Activated CD8-positive, alpha-beta memory T cell treated with anti-CD3 and anti-CD28 coated beads, Interleukin-2, amount 50 U/mL, for 24 hours (primary cell): ENCODE measurements around the gene MBLAC2.

Experiments
- DNase-seq: peaks from one replicate; pipeline ENCODE4 v3.0.0-alpha.2; 2020; ENCODE audit errors: extremely low read depth

MBLAC2 gene

GRCh38 chr5:90461288-90461687, 13.3 kb downstream of the MBLAC2 start:
- no peak for DNase-seq

GRCh38 chr5:90446961-90447360, 27.6 kb downstream of the MBLAC2 start:
- no peak for DNase-seq

GRCh38 chr5:90440644-90441043, 33.9 kb downstream of the MBLAC2 start:
- DNase-seq = no peak

GRCh38 chr5:90438100-90438499, 36.5 kb downstream of the MBLAC2 start:
- no peak for DNase-seq

DNA sequence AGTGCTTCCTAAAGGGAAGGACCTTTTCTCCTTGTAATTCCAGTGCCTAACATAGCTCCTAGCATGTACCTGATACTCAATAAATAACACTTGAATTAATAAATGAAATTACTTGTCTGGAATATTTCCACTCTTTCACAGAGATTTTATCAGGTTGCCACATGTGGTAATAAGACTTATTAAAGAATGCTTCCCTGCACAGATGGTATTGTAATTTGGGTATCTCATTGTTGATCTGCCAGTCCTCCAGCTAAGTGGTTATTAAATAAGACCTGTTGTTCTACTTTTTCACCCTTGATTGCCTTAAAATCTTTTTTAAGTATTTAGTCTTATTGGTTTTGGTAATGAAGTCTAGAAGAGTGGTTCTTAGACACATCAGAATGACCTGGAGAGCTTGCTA, 36.9 kb downstream of the MBLAC2 start:
- DNase-seq = no peak

GRCh38 chr5:90434116-90434714, 40.4 kb downstream of the MBLAC2 start:
- no peak for DNase-seq

DNA sequence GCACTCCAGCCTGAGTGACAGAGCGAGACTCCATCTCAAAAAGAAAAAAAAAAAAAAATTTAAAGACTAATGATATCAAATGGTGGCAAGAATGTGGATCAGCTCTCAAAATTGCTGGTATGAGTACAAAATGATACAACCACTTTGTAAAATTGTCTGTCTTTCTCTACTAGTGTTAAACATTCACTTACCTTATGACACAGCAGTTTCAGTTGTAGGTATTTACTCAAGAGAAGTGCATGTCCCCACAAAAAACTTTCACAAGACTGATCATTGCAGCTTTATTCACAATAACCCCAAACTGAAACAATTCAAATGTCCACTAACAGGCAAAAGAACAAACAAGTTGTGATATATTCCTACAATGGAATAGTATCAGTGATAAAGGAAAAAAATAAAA, 50.3 kb downstream of the MBLAC2 start:
- no peak for DNase-seq

DNA sequence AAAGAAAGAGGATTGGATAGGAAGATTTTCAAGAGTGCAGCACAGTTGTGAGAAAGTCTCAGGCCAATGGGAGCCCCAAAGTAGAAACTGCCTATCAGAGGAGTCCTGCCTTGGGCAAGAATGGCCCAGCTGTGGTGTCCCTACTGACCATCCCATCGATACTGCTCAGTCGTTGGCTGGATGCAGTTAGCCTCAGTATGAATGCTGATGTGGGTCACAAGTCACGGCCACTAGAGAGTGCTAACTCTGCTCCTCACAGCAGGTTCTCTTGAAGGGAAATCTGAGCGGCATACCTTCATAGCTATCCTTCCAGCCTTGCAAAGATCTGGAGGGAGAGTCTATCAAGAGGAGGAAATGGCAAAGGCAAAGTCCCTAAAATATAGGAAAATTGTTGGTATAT, 53.4 kb downstream of the MBLAC2 start:
- DNase-seq = no peak

DNA sequence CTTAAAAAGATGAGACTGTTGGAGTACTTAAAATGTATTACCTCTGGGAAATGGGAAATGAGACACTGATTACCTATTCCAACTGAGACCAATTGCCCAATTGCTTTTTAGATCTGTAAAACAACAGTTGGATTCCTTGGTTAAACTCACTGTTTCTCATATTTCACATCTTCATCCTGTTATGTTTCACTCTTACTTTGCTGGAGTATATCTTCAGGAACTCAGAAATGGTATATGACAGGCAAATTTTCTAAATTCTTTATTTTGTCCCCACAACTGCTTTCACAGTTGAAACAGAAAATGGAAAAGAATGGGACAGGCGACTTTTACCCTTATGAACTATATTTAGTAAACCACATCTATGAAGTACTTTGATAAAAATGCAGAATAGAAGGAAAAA, 56.4 kb downstream of the MBLAC2 start:
- DNase-seq = no peak

DNA sequence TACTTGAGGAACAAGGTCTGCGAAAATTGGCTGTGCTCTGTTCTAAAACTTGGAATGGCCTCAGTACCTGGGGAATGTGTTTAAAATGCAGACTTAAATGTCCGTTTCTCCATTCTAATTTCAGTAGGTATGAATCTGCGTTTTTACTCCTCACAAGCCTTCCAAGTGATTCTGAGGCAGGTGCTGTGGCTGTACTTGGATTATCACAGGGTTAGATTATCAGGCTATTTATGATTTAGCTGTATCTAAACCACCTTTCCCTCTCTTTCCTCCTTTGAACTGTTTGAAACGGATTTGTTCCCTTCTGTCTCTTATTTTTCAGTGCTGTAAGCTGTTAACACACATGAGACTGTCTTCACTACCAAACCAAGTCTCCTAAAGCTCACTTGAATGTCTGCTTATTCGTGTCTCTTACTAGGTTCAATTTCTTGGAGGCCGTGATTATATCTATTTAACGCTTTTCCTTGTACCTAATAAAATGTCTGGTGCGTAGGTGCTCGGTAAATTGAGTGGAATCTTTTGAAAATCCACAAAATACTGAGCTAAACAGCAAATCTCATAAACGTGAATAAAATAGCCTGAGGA, 64.3 kb downstream of the MBLAC2 start:
- no peak for DNase-seq

- DNase-seq = peak; percentile 81
These were observed 65.0 kb downstream of the MBLAC2 start, which contains the start of gene CETN3 for GRCh38 chr5:90409318-90410177. CETN3 (minus strand) TSS chr5:90409756; CDS start chr5:90409661, 95 bp downstream.

DNA sequence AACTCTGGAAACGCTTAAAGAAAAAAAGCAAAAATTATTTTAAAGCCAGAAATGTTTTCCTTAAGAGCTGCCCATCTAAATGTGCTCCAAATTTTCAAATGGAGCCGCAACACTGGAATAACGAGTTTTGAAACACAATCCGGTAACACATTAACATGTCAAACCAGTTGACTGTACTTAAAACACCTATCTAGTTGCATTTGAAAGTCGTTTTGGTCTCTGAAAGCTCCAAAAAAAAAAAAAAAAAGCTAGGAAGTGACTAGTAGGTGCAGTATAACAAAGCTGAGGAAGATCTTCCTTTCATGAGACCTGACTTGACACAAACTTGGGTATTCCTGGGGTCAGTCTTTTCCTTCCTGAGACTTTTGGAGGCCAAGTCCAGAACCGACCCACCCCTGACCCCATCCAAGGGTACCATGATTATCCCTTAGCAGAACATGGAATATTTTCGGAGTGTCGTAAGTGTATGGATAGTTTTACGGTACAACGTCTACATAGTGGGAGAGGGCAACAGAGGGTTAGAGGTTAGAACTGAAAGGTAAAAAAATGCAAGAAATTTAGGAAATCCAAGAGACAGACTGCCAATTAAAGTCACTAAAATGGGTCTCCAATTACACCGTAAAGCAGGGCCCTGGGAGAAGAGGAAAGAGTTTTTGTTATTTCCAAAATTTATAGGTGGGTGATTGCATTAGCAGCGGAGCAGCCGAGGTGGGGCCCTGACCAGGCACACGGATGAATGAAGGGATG, 65.8 kb downstream of the MBLAC2 start:
- DNase-seq = no peak
